ENCODE measurements around the gene TFE3.
"Not testable (repeated sequence)": the region's sequence is repeated elsewhere in the genome, so short reads cannot be mapped to it uniquely, and the experiment has no call there.

The TFE3 gene

DNA sequence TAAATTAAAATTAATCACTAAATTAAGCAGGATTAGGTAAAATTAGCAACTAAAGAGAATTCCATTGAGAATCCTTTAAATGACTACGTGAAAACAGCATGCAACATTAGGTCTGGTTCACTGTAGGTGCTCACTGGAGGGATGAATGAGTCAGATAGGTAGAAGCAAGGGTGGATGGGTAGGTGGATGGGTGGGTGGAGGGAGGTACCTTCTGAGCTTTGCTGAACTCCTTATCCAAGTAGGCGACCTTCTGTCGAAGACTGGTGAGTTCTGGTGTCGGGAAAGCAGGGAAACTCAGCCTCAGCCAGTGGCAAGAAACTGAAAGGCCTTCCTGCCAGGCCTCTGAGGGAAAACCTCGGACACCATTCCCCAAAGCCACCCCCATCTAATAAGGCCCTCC is 44.1 kb downstream of the TFE3 start:
- DNase-seq: no peak

DNA sequence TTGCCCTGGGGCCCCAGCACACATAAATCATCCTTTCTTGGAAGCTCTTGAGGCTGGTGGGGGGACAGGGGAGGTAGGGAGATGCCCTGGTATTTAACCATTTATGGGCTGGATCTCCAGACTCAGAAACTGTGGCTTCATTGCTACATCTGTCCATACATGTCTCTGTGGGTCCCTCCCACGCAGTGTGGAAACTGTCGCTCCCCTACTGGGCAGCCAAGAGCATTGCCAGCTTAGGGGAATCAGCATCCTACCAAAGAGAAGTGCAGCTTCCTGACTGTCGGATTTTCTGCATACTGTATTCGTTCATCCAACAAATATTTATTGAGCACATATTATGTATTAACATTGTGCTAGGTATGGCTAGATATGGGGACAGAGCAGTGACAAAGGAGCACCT is 44.8 kb downstream of the TFE3 start:
- DNase-seq: no peak

DNA sequence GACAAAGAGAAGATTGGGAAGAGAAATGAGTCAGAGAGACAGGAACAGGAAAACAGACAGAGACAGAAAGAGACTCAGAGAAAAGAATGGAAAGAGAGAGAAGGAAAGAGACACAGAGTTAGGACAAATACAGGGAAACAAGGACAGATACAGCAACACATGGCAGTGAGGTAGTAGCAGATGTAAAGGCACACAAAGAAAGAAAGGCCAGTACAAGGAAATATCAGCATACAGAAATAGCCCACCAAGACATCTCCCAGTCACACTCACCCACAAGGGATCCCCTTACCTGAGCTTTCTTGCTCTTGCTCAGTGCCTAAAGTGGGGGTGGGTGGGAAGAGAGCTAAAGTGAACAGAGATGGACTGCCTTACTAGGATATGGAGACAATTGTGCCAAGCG is 45.3 kb downstream of the TFE3 start:
- no peak for DNase-seq

DNA sequence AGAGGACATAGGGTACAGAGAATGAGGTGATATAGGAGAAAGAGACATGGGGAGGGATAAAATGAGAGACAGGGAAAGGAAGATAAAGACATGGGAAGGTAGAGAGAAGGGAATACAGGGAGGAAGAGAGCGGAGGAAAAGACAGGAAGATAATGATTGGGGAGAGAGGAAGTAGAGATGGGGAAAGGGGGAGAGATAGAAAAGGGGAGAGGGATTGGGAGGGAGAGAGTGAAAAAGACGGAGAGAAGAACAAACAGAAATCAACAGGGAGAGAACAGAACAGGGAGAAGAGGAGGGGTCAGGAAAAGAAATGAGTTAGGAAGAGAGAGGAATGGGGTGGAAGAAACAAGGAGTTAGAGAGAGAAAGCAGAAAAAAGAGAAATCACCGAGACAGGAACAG is 45.7 kb downstream of the TFE3 start:
- DNase-seq: no peak

DNA sequence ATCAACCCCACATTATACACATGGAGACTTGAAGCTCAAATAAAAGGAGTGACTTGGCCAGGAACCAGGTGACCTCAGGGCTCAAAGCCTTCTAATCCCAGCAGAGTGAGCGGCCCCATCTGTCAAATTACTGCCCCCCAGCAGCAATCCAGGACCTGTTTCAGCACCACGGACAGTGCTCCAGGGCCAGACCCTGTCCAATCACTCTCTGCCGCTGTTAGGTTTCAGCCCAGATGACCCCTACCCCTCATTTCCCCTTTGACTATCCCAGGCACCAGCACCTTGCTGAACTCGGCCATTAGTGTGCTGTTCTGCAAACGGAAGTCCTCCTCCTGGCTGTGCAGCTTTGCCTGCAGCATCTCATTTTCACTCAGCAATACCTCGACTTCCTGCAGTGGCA is 46.2 kb downstream of the TFE3 start:
- no peak for DNase-seq

DNA sequence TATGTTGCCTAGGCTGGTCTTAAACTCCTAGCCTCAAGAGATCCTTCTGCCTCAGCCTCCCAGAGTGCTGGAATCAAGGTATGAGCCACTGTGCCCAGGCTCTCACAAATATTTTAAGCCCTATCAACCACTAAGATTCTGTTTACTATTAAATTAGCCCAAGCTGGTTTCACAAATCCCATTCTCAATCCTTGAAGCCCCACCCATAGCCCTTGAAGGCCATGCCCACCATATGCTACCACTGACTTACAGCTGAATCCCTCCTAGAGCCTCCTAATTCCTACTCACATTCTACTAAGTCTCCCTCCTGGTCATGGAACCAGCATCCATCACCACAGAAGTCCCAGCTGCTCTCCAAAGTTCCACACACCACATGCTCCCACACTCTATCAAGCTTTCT is 50.8 kb downstream of the TFE3 start:
- DNase-seq: no peak

DNA sequence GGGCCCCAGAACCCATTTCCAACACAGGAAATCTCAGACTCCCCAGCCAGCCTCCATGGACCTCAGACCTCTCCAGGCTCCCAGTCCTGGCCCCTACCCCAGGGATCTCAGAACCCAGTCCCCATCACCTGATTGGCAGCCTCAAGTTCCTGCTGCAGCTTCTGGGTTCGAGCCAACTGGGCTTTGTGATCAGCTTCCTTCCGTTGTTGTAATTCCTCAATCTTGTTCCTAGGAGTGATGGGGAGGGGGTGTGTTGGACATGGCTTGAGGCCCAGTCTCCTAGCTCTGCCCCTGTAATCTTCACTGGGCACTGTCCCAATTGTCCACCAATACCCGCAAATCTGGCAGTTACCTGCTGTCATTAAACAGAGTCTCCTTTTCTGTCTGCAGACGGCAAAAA is 53.7 kb downstream of the TFE3 start:
- DNase-seq: no peak

DNA sequence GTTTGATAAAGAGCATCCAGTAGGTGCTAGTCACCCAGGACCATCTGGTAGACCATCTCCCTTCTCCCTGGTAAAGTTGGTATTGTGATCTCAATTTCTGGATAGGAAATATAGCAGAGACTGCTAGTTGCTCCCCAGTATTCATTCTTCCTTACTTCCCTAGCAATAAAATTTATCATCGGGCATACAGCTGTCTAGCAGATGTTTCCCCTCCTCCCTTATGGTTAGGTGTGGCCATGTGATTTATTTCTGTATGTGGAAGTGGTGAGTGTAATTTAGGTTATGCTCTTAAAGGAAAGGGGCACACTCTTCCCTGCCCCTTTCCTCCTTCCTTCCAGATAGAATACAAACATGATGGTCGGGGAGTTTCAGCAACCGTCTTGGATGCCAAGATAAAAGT is 59.3 kb downstream of the TFE3 start:
- DNase-seq: no peak

DNA sequence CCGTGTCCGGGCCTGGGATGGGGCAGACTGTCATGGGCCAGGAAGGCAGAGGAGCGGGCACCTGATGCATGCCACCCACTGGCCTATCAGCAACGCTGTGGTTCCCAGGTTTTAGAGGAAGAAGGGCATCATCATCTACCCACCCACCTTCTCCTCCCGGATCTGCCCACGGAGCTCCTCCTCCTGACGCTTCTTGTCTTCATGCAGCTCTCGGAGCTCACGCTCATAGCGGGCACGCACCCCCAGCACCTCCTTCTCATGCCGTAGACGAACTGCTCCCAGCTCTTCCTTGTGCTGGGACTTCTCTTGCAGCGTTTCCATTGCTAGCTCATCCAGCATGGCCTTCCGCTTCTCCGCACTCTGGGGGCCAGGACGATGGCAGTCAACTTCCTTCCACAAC is 60.1 kb downstream of the TFE3 start:
- DNase-seq: no peak

DNA sequence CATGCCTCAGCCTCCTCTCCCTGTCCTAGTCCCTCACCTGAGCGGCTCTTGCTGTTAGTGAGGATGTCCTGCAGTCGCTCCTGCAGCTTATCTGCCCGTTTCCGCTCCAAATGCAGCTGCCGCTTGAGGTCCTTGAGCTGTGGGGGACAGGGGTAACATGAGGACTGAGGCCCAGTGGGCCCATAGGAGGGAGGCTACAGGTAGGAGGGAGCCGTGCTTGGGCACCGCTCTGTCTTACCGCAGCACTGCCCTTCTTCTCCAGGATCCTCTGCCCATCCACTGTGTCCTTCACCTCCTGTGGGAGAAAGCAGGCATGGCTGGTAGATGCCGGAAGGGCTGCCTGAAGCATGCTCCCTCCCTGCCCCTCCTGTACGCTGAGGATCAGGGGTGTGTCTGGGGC is 62.0 kb downstream of the TFE3 start:
- no peak for DNase-seq

DNA sequence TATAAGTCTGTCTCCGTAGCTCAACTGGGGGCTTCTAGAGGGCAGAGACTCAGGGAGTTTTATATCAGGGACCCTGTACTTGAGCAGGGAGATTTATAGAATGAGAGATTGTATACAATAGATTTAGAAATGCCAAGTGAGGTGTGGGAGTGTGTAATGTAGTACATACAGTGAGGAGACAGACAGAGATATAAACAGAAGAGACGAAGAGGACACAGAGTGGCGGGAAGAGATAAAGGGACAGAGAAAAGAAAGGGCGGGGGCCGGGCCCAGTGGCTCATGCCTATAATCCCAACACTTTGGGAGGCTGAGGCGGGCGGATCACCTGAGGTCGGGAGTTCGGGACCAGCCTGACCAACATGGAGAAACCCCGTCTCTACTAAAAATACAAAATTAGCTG is 62.8 kb downstream of the TFE3 start:
- DNase-seq: not testable (repeated sequence)
